Ovary (tissue), 3 donors: ENCODE data around the gene SIPA1L3.
"Not testable (repeated sequence)": the region's sequence is repeated elsewhere in the genome, so short reads cannot be mapped to it uniquely, and the experiment has no call there.

Experiments used
- CTCF ChIP-seq, 3 donors: fragments of 450-650 bp in 2 of 3; fragments of 200-600 bp in 1 of 3; IDR thresholded peaks; one replicate each; pipeline versions ENCODE4 v1.5.1 to v1.8.0; 2016 to 2022; ENCODE audit warnings: antibody characterized with exemption in 3 of 3, mild to moderate bottlenecking in 1 of 3
- EP300 ChIP-seq: sonication (generic); formaldehyde crosslinking; IDR thresholded peaks from one replicate; pipeline ENCODE4 v1.6.1; 2017; ENCODE audit warnings: antibody characterized with exemption
- donor health status: DM: no; HTN: no; CAD: no.

- TF ChIP-seq EP300; CTCF (IDR thresholded peaks at IDR 0.05): not testable (repeated sequence)
These were observed 164.0 kb downstream of the SIPA1L3 start for GRCh38 chr19:38071054-38071453.
